NT2/D1 (cell line): Measurements from ENCODE around the gene PHLDA1.

Experiments used
- DNase-seq: peaks from one replicate; pipeline ENCODE4 v3.0.0-alpha.2; 2011; ENCODE audit warnings: low read depth, low spot score
- H3K27me3 ChIP-seq: 2 replicates; pipeline ENCODE4 v1.6.0; 2011; ENCODE audit warnings: mild to moderate bottlenecking; ENCODE audit not compliant: insufficient read length, insufficient read depth
- H3K36me3 ChIP-seq: 2 replicates; pipeline ENCODE4 v1.6.1; 2011; ENCODE audit warnings: mild to moderate bottlenecking, low read length, mixed read lengths; ENCODE audit not compliant: insufficient read depth, insufficient read length
- H3K4me1 ChIP-seq: 2 replicates; pipeline ENCODE4 v1.5.1; 2011; ENCODE audit not compliant: insufficient read depth, insufficient read length
- H3K4me3 ChIP-seq: 2 replicates; pipeline ENCODE4 v1.5.1; 2011; ENCODE audit warnings: low read depth; ENCODE audit not compliant: insufficient read length
- H3K9ac ChIP-seq: 2 replicates; pipeline ENCODE4 v1.6.0; 2011; ENCODE audit warnings: low read depth; ENCODE audit not compliant: insufficient read length
- H3K9me3 ChIP-seq: 2 replicates; pipeline ENCODE4 v1.5.1; 2011; ENCODE audit warnings: mild to moderate bottlenecking, low read length; ENCODE audit not compliant: insufficient read depth
- SUZ12 ChIP-seq: IDR thresholded peaks from 2 replicates; pipeline ENCODE4 v1.6.1; 2011; ENCODE audit not compliant: insufficient read length, insufficient read depth; ENCODE audit errors: extremely low read depth
- YY1 ChIP-seq: IDR thresholded peaks from 2 replicates; pipeline ENCODE4 v1.6.1; 2011; ENCODE audit not compliant: insufficient read length, insufficient read depth
- ZNF274 ChIP-seq: IDR thresholded peaks from 2 replicates; pipeline ENCODE4 v1.6.1; 2011; ENCODE audit warnings: mild to moderate bottlenecking, low read depth, low read length

PHLDA1 gene

DNA sequence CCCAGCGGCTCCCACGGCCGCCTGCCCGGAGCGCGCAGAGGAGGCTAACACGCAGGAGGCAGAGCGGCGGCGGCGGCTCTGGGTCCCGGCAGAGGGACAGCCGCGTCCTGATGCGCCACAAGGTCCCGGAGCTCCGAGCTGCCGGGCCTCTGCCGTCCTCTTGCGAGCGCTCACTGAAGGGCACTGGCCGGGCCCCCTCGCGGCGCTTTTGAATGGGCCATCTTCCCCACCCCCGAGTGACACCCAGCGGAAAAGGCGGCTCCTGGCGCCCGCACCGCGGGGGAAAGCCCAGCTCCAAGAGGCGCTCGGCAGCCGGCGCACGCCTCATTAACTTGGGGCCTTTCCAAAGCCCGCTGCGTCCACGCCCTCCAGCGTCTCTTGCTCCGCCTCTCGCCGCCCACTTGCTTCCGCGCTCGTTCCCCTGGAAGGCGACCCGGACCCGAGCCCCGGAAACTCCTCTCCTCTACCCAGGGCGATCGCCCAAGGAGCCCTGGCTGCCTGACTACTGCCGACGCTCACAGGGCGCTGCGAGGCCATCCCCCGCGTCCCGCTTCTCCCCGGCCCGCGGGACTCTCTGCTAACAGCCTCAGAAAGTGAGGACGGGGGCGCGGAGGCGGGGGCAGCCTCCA lies at the start of gene PHLDA1:
Gene PHLDA1, minus strand, starts transcription at position 363 of the 629 bp plus-strand sequence.
- H3K36me3 ChIP-seq = peaks cover 35% of the 10 kb centered on the region
- H3K4me3 ChIP-seq = peak within 1 kb of the TSS; percentile 98
- H3K9ac ChIP-seq = peak within 1 kb of the TSS; percentile 99
- H3K4me1 ChIP-seq = no peaks in the 10 kb centered on the region
- DNase-seq = peak; percentile 93
- no peak for TF ChIP-seq YY1
- no peak for TF ChIP-seq SUZ12
- no peak for TF ChIP-seq ZNF274
- peaks cover 8% of the 10 kb centered on the region for H3K27me3 ChIP-seq
- H3K9me3 ChIP-seq = no peaks in the 10 kb centered on the region

DNA sequence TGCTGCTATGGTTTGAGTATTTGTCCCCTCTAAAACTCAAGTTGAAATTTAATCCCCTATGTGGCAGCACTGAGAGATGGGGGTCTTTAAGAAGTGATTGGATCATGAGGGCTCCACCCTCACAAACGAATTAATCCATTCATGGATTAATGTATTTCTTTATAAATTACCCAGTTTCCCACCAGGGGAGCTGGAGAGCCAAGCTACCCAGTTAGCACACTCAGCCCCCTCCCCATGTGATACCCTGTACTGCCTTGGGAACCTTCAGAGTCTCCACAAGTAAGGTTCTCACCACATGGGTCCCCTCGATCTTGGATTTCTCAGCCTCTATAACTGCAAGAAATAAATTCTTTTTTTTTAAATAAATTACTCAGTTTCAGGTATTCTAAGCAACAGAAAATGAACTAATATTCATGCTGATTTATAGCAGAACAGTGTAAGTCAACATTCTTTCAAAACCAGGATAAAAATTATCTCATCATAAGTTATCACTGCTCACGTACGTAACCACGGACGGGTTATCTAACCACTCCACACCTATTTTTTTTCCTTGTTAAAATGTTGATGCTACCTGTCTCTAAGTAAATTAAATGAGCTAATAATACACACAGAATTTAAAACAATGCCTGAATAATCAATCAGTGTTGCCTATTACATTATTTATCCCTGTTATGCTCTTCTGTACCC lies 49.3 kb upstream of the PHLDA1 start:
- Histone ChIP-seq H3K4me1 (peaks cover 3% of the 10 kb centered on the region), H3K4me3 (peak overlapping the region; percentile 16), H3K27me3 (no peaks in the 10 kb centered on the region), H3K9ac (peak overlapping the region; percentile 24), H3K9me3 (no peaks in the 10 kb centered on the region), H3K36me3 (peaks cover 74% of the 10 kb centered on the region)
- no peak for DNase-seq
- TF ChIP-seq YY1 (no peak), SUZ12 (no peak), ZNF274 (no peak)

DNA sequence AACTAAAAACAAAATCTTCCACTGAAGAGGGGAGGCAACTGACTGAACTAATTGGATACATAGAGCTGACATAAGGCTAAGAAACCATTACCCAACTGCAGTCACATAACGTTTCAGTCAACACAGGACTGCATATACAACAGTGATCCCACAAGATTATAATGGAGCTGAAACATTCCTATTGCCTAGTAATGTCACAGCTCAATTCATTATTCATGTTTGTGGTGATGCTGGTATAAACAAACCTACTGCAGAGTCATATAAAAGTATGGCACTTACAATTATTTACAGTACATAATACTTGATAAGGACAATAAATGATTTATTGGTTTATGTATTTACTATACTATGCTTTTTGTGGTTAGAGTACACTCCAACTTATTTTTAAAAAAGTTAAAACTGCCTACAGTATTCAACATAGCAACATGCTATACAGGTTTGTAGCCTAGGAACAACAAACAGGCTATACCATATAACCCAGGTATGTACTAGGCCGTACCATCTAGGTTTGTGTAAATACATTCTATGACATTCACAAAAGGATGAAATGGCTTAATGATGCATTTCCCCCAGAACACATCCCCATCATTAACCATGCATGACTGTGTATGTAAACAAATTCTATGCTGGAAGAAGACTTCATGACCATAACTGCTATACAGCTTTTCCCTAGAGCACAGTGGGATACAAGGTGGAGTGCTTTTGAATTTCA lies 48.6 kb upstream of the PHLDA1 start:
- peak overlapping the region; percentile 16 for H3K4me3 ChIP-seq
- peaks cover 80% of the 10 kb centered on the region for H3K36me3 ChIP-seq

DNA sequence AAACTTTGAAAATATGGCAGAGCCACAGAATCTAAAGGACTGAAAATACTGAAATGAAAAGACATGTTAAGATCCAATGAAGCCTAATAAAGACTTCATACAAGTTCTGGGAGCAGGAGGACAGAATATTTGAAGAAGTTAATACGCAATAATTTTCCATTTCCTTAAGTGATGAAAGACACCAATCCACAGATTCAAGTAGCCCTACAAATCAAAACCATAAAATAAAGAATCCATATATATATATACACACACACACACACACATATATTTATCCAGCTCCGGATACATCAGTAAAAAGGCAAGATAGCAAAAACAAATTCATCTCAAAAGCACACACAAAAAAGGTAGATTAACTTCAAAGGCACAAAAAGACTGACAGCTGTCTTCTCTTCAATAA lies 47.2 kb upstream of the PHLDA1 start:
- no peaks in the 10 kb centered on the region for H3K27me3 ChIP-seq
- no peaks in the 10 kb centered on the region for H3K9me3 ChIP-seq
- peaks cover 3% of the 10 kb centered on the region for H3K4me1 ChIP-seq
- no peak overlapping the region for H3K9ac ChIP-seq
- H3K36me3 ChIP-seq = peaks cover 89% of the 10 kb centered on the region
- TF ChIP-seq SUZ12 (no peak), YY1 (no peak), ZNF274 (no peak)
- no peak for DNase-seq
- H3K4me3 ChIP-seq = no peak overlapping the region

More for the DNA sequence above, 48.6 kb upstream of the PHLDA1 start:
- H3K9me3 ChIP-seq = no peaks in the 10 kb centered on the region
- H3K27me3 ChIP-seq = no peaks in the 10 kb centered on the region
- peak overlapping the region; percentile 24 for H3K9ac ChIP-seq
- peaks cover 3% of the 10 kb centered on the region for H3K4me1 ChIP-seq
- DNase-seq = no peak
- TF ChIP-seq YY1 = no peak
- TF ChIP-seq ZNF274 = no peak
- no peak for TF ChIP-seq SUZ12

GRCh38 chr12:76075448-76075847 lies 43.9 kb upstream of the PHLDA1 start:
- H3K4me3 ChIP-seq = no peak overlapping the region
- TF ChIP-seq ZNF274 (no peak), SUZ12 (no peak), YY1 (no peak)
- H3K4me1 ChIP-seq = peaks cover 1% of the 10 kb centered on the region
- H3K9me3 ChIP-seq = no peaks in the 10 kb centered on the region
- no peak for DNase-seq
- peaks cover 90% of the 10 kb centered on the region for H3K36me3 ChIP-seq
- no peak overlapping the region for H3K9ac ChIP-seq
- no peaks in the 10 kb centered on the region for H3K27me3 ChIP-seq

- Histone ChIP-seq H3K36me3 (peaks cover 90% of the 10 kb centered on the region), H3K9me3 (no peaks in the 10 kb centered on the region), H3K4me3 (no peak overlapping the region), H3K4me1 (no peaks in the 10 kb centered on the region), H3K9ac (no peak overlapping the region), H3K27me3 (no peaks in the 10 kb centered on the region)
- DNase-seq = no peak
- TF ChIP-seq SUZ12 (no peak), ZNF274 (no peak), YY1 (no peak)
Measured at GRCh38 chr12:76074701-76075336, 43.2 kb upstream of the PHLDA1 start.
